ENCODE results near the gene RAB36. TPM values are rescaled to one million over a fixed set of nuclear protein-coding genes. Genes with fewer than 3 reads are reported as not detected.

Gene RAB36
- total RNA-seq, 3 donors from 2014 or later = 1.0 to 6.4 (median 1.2) TPM

DNA sequence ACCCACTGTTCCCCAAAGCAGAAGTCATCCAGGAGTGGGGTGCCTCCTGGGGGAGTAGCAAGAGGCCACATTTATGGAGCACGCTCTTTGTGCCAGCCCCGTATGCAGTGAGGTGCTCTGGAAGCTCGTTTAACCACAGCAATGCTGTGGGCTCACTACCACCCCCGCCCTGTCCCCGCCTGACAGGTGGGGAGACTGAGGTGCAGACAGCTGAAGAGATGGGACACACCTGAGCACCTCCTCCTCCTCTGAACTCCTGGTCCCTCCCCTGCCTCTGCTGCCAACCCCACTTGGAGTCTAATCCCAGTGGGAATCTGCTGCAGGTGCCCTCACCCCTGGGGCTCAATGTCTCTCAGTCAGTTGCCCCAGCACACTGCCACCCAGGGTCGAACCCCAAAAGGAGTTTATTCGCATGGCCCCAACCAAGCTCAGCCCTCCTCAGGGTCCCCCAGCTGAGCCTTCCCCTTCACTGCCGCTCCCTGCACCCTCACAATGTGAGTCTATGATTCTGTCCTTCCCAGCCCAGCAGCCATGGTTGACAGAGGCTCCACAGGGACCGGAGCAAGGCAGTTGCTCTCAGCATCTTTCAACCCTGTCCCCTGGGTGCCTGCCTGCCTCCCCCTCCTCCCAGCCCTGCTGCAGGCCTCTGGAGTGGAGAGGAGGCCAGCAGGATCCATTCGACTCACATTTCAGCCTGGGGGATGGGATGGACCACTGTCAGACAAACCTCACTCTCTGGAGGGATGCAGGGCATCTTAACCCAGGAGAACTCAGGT is 21.8 kb downstream of the RAB36 start:
- Histone ChIP-seq H3K36me3 (ENCODE audit: low read depth) (no peaks in the 10 kb centered on the region), H3K4me1 (ENCODE audit: low read depth) (peaks cover 13% of the 10 kb centered on the region), H3K9me3 (no peaks in the 10 kb centered on the region), H3K4me3 (no peak overlapping the region)
- TF ChIP-seq, protein P1, sequence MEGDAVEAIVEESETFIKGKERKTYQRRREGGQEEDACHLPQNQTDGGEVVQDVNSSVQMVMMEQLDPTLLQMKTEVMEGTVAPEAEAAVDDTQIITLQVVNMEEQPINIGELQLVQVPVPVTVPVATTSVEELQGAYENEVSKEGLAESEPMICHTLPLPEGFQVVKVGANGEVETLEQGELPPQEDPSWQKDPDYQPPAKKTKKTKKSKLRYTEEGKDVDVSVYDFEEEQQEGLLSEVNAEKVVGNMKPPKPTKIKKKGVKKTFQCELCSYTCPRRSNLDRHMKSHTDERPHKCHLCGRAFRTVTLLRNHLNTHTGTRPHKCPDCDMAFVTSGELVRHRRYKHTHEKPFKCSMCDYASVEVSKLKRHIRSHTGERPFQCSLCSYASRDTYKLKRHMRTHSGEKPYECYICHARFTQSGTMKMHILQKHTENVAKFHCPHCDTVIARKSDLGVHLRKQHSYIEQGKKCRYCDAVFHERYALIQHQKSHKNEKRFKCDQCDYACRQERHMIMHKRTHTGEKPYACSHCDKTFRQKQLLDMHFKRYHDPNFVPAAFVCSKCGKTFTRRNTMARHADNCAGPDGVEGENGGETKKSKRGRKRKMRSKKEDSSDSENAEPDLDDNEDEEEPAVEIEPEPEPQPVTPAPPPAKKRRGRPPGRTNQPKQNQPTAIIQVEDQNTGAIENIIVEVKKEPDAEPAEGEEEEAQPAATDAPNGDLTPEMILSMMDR (IDR thresholded peaks at IDR 0.05) = no peak
- no peak for ATAC-seq
- intact Hi-C loops (cut with DNase I, micrococcal nuclease) = no loop called here
- no peak for DNase-seq

DNA sequence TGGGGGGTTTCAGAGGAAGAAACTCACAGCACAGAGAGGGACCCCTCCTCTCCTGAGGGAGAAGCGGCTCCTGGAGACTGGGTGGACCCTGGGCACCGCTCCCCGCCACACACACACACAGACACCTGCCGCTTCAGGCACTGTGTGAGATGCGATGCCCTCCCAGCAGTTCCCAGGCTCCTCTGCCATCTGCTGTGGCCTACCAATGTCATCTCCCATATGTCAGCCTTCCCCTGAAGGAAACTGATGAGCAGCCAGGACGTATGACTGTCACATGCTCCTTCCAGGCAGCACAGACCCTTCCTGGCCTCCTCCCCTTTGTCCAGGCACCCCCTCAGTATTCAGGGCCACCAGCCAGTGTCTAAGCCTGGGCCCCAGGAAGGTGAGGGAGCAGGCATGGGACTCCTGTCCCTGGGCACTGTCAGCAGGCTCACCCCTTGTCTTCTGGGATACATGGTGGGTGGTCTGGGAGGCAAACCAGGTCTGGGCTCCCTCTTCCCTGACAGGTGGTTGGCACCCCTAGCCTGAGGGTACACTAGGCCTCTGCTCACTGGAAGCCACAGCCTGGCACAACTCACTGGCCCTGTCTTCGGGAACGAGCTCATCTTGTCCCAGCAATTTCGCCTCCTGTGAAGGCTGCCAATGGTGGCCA is 23.2 kb downstream of the RAB36 start:
- ATAC-seq (no peak), DNase-seq (no peak)
- Histone ChIP-seq H3K4me1 (ENCODE audit: low read depth) (peaks cover 8% of the 10 kb centered on the region), H3K4me3 (no peak overlapping the region), H3K36me3 (ENCODE audit: low read depth) (no peaks in the 10 kb centered on the region), H3K9me3 (no peaks in the 10 kb centered on the region)
- intact Hi-C loops (cut with DNase I, micrococcal nuclease) = no loop called here
- TF ChIP-seq, protein P1 (IDR thresholded peaks at IDR 0.05) = no peak

DNA sequence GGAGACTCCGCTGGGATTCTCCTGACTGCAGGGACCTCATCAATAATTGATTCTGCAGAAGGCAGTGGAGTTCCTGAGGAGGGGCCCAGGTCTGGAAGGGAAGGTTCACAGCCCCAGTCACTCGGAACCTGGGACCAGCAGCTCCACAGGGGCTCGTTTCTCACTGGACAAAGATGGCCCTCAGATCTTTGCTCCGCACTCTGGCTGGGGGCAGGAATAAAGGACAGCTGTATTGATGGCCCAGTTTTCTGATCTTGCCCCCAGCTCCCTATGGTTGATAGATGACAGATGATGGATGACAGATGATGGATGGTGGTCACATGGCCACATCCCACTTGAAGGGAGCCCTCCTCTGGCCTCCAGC is 23.7 kb downstream of the RAB36 start:
- TF ChIP-seq, protein P1 (IDR thresholded peaks at IDR 0.05) = no peak
- Histone ChIP-seq H3K36me3 (ENCODE audit: low read depth) (no peaks in the 10 kb centered on the region), H3K4me3 (no peak overlapping the region), H3K9me3 (no peaks in the 10 kb centered on the region), H3K4me1 (ENCODE audit: low read depth) (peaks cover 3% of the 10 kb centered on the region)
- ATAC-seq (no peak), DNase-seq (no peak)
- intact Hi-C loops (cut with DNase I, micrococcal nuclease) = no loop called here

DNA sequence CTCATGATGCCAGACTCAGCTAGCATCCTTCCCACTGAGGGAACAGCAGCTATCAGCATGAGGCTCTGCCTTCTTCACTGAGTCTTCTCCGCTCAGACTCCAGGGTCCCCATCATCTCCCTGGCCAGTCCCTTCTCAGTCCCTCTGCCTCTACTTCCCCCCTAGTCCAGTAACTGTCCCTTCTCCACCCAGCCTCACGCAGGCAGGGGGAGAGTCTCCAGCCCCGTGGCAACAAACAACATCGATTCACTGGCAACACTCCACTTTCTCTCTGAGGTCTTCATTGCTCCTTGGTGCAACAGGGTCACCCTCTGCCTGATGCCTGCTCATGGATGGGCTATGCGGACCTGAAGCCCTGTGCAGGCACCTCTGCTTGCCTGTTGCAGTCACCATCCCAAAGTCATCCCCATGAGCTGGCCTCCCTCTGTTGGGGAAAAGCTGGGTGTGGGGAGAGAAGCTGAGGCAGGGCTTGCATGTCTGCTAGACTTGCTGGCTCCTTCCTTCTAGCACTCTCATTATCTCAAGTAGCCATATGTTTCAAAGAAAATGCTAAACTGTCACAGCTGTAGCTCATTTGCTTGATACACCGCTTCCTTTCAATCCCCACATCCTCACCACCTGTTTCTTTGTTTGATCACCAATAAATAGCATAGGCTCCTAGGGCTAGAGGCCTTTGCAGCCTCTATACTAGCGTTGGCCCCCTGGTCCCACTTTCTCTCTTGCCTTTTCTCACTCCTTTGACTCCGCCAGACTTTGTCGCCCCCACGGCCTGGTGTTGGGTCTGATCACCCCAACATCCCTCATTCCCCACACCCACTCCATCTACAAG is 30.8 kb downstream of the RAB36 start:
- intact Hi-C loops (cut with DNase I, micrococcal nuclease) = loop anchor here in 1 of 2 donors (5.0 kb wide), 1 partner anchor 106 kb away; no protein-coding TSS in a partner anchor
- Histone ChIP-seq H3K4me1 (ENCODE audit: low read depth) (peaks cover 11% of the 10 kb centered on the region), H3K36me3 (ENCODE audit: low read depth) (no peaks in the 10 kb centered on the region), H3K9me3 (peaks cover 11% of the 10 kb centered on the region), H3K4me3 (no peak overlapping the region)
- no peak for ATAC-seq
- TF ChIP-seq, protein P1 (IDR thresholded peaks at IDR 0.05) = no peak
- no peak for DNase-seq

DNA sequence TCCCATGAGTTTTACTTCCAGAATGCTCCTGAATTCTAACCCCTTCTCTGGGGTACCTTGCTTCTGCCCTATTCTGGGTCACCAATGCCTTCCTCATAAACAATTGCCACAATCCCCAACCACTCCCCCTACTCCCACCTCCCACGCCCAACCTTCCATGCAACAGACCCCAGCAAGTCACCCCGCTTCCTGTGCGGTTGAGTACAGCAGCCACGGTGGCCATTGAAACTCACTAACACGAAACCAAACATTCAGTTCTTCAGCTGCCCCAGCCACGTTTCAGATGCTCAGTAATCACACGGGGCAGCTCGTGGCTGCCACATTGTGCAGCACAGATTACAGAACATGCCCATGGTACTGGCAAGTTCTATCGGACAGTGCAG is 31.4 kb downstream of the RAB36 start:
- TF ChIP-seq, protein P1 (IDR thresholded peaks at IDR 0.05) = no peak
- Histone ChIP-seq H3K4me1 (ENCODE audit: low read depth) (peaks cover 14% of the 10 kb centered on the region), H3K9me3 (peaks cover 11% of the 10 kb centered on the region), H3K36me3 (ENCODE audit: low read depth) (no peaks in the 10 kb centered on the region), H3K4me3 (no peak overlapping the region)
- intact Hi-C loops (cut with DNase I, micrococcal nuclease) = loop anchor here in 1 of 2 donors (5.0 kb wide), 1 partner anchor 106 kb away; no protein-coding TSS in a partner anchor
- DNase-seq (no peak), ATAC-seq (no peak)
